HepG2 (cell line): ENCODE results near the gene EPHA2. TPM values are rescaled to one million over a fixed set of nuclear protein-coding genes. Genes with fewer than 3 reads are reported as not detected.
A peak's percentile ranks its signal among the peaks of the same experiment; 100 is the strongest.

Experiments used
- BRCA1 ChIP-seq: sonication (generic); formaldehyde crosslinking; IDR thresholded peaks from 2 replicates; pipeline ENCODE4 v1.4.0; 2020; ENCODE audit warnings: missing genetic modification reagents
- FOXJ3 ChIP-seq: sonication (generic); formaldehyde crosslinking; IDR thresholded peaks from 2 replicates; pipeline ENCODE4 v1.4.0; 2020; ENCODE audit warnings: missing genetic modification reagents, mild to moderate bottlenecking, borderline replicate concordance
- FOXM1 ChIP-seq: sonication (generic); formaldehyde crosslinking; IDR thresholded peaks from 2 replicates; pipeline ENCODE4 v1.5.0; 2020; ENCODE audit warnings: missing genetic modification reagents
- FOXP1 ChIP-seq, 2 experiments: fragments of 450-650 bp in 1 of 2; IDR thresholded peaks; 2 replicates each; pipeline ENCODE4 v1.6.1; 2017 to 2018; ENCODE audit warnings: antibody characterized with exemption in 1 of 2
- HOXA3 ChIP-seq: sonication (generic); formaldehyde crosslinking; IDR thresholded peaks from 2 replicates; pipeline ENCODE4 v1.5.0; 2020; ENCODE audit warnings: missing genetic modification reagents
- KMT2B ChIP-seq: IDR thresholded peaks from 2 replicates; pipeline ENCODE4 v1.6.1; 2016; ENCODE audit warnings: missing genetic modification reagents, missing compliant biosample characterization
- MYNN ChIP-seq: sonication (generic); formaldehyde crosslinking; IDR thresholded peaks from 2 replicates; pipeline ENCODE4 v1.4.0; 2020; ENCODE audit warnings: mild to moderate bottlenecking, low read depth, missing genetic modification reagents
- PHF20 ChIP-seq: sonication (generic); formaldehyde crosslinking; IDR thresholded peaks from 2 replicates; pipeline ENCODE4 v1.5.0; 2020; ENCODE audit warnings: mild to moderate bottlenecking, missing genetic modification reagents
- TCF7 ChIP-seq: sonication (generic); IDR thresholded peaks from 2 replicates; pipeline ENCODE4 v1.6.1; 2016; ENCODE audit warnings: antibody characterized with exemption, low read depth
- ZC3H4 ChIP-seq: sonication (generic); formaldehyde crosslinking; IDR thresholded peaks from 2 replicates; pipeline ENCODE4 v1.4.0; 2020; ENCODE audit warnings: missing genetic modification reagents, borderline replicate concordance
- ZFP82 ChIP-seq: sonication (generic); formaldehyde crosslinking; IDR thresholded peaks from 2 replicates; pipeline ENCODE4 v1.5.1; 2020; ENCODE audit warnings: mild to moderate bottlenecking, missing genetic modification reagents, borderline replicate concordance
- ZKSCAN8 ChIP-seq: IDR thresholded peaks from 2 replicates; pipeline ENCODE4 v1.6.1; 2016; ENCODE audit warnings: borderline replicate concordance, missing genetic modification reagents, missing compliant biosample characterization
- ZNF326 ChIP-seq: sonication (generic); formaldehyde crosslinking; IDR thresholded peaks from 2 replicates; pipeline ENCODE4 v1.4.0; 2020; ENCODE audit warnings: missing genetic modification reagents, borderline replicate concordance
- ZNF34 ChIP-seq: sonication (generic); formaldehyde crosslinking; IDR thresholded peaks from 2 replicates; pipeline ENCODE4 v1.4.0; 2020; ENCODE audit warnings: mild to moderate bottlenecking, missing genetic modification reagents, borderline replicate concordance
- ZNF543 ChIP-seq: sonication (generic); formaldehyde crosslinking; IDR thresholded peaks from 2 replicates; pipeline ENCODE4 v1.4.0; 2020; ENCODE audit warnings: mild to moderate bottlenecking, missing genetic modification reagents
- ZNF776 ChIP-seq: sonication (generic); formaldehyde crosslinking; IDR thresholded peaks from 2 replicates; pipeline ENCODE4 v1.4.0; 2020; ENCODE audit warnings: mild to moderate bottlenecking, missing genetic modification reagents
- ZSCAN12 ChIP-seq: sonication (generic); formaldehyde crosslinking; IDR thresholded peaks from 2 replicates; pipeline ENCODE4 v1.9.0; 2021; ENCODE audit warnings: mild to moderate bottlenecking, missing genetic modification reagents
- ZSCAN22 ChIP-seq: sonication (generic); formaldehyde crosslinking; IDR thresholded peaks from 2 replicates; pipeline ENCODE4 v1.4.0; 2020; ENCODE audit warnings: mild to moderate bottlenecking, missing genetic modification reagents
- polyA plus RNA-seq, 8 experiments: library from polyadenylated mRNA; depleted of rRNA in 3 of 8; stranded (reverse) in 7 of 8; unstranded in 1 of 8; fragments of >200 nt; fragmentation: Illumina TruSeq in 4 of 8; extraction: Trizol in 4 of 8; gene quantifications; 2 replicates each; pipeline versions ENCODE4 v1.2.1 to v1.2.3, GENCODE V29; 2011 to 2016; ENCODE audit warnings: low read depth in 4 of 8, missing spikeins in 1 of 8, mixed read lengths in 1 of 8; ENCODE audit not compliant: insufficient read depth in 1 of 8
- total RNA-seq, 5 experiments: library from RNA; depleted of rRNA; stranded (reverse); fragments of >200 nt; fragmentation: Illumina TruSeq; extraction: Trizol; gene quantifications; 2 replicates each; pipeline ENCODE4 v1.2.3, GENCODE V29; 2016; ENCODE audit warnings: low read depth in 1 of 5
- TF ChIP-seq, protein P1 (sequence below): sonication (generic); formaldehyde crosslinking; IDR thresholded peaks from 2 replicates; pipeline ENCODE4 v1.9.0; 2021; ENCODE audit warnings: missing genetic modification reagents, mild to moderate bottlenecking, borderline replicate concordance
- TF ChIP-seq, protein P2 (sequence below): sonication (generic); formaldehyde crosslinking; IDR thresholded peaks from 2 replicates; pipeline ENCODE4 v1.5.1; 2020; ENCODE audit warnings: mild to moderate bottlenecking, missing genetic modification reagents, moderate library complexity
- TF ChIP-seq, protein P3 (sequence below): sonication (generic); formaldehyde crosslinking; IDR thresholded peaks from 2 replicates; pipeline ENCODE4 v1.4.0; 2020; ENCODE audit warnings: missing genetic modification reagents, borderline replicate concordance
- TF ChIP-seq, protein P4 (sequence below): sonication (generic); formaldehyde crosslinking; IDR thresholded peaks from 2 replicates; pipeline ENCODE4 v1.4.0; 2020; ENCODE audit warnings: mild to moderate bottlenecking, missing genetic modification reagents

Gene EPHA2
- total and polyA plus RNA-seq, 2 of the 13 experiments (the other 11 are each of a cell fraction or from before 2014, with no cell fraction given), result 33.6 to 53.6 TPM

DNA sequence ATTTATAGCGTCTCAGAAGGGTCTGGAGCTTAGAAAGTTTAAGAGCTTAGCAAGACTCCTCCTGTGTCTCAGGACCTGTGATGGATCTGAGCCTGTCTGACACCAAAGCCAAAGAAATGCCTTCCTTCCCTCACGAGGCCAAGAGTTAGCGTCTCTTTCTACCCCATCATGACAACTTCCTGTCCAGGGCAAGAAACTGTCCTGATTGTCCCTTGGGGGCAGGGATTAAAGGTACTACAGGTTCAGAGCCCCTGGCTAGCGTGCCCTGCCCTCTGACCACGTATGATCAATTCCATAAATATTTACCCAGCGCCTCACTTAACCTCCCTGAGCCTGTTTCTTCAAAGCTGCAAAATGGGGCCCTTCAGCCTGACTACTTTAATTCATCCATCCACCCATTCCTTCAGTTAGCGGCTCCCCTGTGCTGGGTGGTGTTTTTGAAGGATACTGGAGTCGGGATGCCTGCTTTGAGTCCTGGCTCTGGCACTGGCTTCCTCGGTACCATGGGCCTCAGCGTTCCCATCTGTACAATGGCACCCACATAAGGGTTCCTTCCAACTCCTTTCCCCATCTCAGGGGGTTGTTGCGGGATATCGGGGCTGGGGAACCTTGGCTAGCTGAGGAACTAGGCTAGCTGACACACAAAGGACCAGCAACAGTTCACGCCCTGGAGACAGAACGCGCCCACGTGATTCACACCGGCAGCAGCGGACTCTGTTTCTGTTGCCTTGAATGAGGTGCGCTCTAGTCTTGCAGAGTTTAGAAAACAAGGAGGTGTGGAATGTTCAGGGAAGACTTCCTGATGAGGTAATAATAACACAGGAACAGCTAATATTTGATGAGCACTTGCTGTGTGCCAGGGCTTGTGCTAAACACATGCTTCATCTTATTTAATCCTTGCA, 23.0 kb upstream of the EPHA2 start (continued):
- TF ChIP-seq ZNF34 (CRISPR knock-in tag), result peak; percentile 78; the same call in 1 of the 2 replicates
- TF ChIP-seq HOXA3 (CRISPR knock-in tag), result peak; percentile 84; the same call in 1 of the 2 replicates
- no peak for TF ChIP-seq ZSCAN12 (CRISPR knock-in tag)
- TF ChIP-seq FOXM1 (CRISPR knock-in tag), result no peak
- no peak for TF ChIP-seq MYNN (CRISPR knock-in tag)
- no peak for TF ChIP-seq KMT2B (CRISPR knock-in tag)
- peak; percentile 23; the same call in 1 of the 2 replicates for TF ChIP-seq FOXJ3 (CRISPR knock-in tag)
- TF ChIP-seq, protein P1, sequence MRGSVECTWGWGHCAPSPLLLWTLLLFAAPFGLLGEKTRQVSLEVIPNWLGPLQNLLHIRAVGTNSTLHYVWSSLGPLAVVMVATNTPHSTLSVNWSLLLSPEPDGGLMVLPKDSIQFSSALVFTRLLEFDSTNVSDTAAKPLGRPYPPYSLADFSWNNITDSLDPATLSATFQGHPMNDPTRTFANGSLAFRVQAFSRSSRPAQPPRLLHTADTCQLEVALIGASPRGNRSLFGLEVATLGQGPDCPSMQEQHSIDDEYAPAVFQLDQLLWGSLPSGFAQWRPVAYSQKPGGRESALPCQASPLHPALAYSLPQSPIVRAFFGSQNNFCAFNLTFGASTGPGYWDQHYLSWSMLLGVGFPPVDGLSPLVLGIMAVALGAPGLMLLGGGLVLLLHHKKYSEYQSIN (CRISPR knock-in tag), result no peak
- no peak for TF ChIP-seq FOXP1 (IDR thresholded peaks at IDR 0.05)
- TF ChIP-seq FOXP1 (CRISPR knock-in tag; IDR thresholded peaks at IDR 0.05), result peak; percentile 79
- TF ChIP-seq, protein P2, sequence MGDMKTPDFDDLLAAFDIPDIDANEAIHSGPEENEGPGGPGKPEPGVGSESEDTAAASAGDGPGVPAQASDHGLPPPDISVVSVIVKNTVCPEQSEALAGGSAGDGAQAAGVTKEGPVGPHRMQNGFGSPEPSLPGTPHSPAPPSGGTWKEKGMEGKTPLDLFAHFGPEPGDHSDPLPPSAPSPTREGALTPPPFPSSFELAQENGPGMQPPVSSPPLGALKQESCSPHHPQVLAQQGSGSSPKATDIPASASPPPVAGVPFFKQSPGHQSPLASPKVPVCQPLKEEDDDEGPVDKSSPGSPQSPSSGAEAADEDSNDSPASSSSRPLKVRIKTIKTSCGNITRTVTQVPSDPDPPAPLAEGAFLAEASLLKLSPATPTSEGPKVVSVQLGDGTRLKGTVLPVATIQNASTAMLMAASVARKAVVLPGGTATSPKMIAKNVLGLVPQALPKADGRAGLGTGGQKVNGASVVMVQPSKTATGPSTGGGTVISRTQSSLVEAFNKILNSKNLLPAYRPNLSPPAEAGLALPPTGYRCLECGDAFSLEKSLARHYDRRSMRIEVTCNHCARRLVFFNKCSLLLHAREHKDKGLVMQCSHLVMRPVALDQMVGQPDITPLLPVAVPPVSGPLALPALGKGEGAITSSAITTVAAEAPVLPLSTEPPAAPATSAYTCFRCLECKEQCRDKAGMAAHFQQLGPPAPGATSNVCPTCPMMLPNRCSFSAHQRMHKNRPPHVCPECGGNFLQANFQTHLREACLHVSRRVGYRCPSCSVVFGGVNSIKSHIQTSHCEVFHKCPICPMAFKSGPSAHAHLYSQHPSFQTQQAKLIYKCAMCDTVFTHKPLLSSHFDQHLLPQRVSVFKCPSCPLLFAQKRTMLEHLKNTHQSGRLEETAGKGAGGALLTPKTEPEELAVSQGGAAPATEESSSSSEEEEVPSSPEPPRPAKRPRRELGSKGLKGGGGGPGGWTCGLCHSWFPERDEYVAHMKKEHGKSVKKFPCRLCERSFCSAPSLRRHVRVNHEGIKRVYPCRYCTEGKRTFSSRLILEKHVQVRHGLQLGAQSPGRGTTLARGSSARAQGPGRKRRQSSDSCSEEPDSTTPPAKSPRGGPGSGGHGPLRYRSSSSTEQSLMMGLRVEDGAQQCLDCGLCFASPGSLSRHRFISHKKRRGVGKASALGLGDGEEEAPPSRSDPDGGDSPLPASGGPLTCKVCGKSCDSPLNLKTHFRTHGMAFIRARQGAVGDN (CRISPR knock-in tag), result peak; percentile 86
- TF ChIP-seq BRCA1 (CRISPR knock-in tag), result 0 out of 2 replicates have a peak, but pooled peaks have one; percentile 23
- peak; percentile 68; the same call in 1 of the 2 replicates for TF ChIP-seq ZSCAN22 (CRISPR knock-in tag)
- no peak for TF ChIP-seq ZNF776 (CRISPR knock-in tag)
- TF ChIP-seq ZKSCAN8, result no peak
- TF ChIP-seq, protein P3, sequence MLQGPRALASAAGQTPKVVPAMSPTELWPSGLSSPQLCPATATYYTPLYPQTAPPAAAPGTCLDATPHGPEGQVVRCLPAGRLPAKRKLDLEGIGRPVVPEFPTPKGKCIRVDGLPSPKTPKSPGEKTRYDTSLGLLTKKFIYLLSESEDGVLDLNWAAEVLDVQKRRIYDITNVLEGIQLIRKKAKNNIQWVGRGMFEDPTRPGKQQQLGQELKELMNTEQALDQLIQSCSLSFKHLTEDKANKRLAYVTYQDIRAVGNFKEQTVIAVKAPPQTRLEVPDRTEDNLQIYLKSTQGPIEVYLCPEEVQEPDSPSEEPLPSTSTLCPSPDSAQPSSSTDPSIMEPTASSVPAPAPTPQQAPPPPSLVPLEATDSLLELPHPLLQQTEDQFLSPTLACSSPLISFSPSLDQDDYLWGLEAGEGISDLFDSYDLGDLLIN (CRISPR knock-in tag), result no peak
- TF ChIP-seq, protein P4, sequence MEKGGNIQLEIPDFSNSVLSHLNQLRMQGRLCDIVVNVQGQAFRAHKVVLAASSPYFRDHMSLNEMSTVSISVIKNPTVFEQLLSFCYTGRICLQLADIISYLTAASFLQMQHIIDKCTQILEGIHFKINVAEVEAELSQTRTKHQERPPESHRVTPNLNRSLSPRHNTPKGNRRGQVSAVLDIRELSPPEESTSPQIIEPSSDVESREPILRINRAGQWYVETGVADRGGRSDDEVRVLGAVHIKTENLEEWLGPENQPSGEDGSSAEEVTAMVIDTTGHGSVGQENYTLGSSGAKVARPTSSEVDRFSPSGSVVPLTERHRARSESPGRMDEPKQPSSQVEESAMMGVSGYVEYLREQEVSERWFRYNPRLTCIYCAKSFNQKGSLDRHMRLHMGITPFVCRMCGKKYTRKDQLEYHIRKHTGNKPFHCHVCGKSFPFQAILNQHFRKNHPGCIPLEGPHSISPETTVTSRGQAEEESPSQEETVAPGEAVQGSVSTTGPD (CRISPR knock-in tag), result no peak
- no peak for TF ChIP-seq ZC3H4 (CRISPR knock-in tag)
- TF ChIP-seq ZNF326 (CRISPR knock-in tag), result no peak
- TF ChIP-seq ZNF543, result peak; percentile 63; the same call in 1 of the 2 replicates
- TF ChIP-seq ZFP82 (CRISPR knock-in tag), result peak; percentile 19; the same call in 1 of the 2 replicates
- peak; percentile 78 for TF ChIP-seq TCF7
- TF ChIP-seq PHF20 (CRISPR knock-in tag), result 0 out of 2 replicates have a peak, but pooled peaks have one; percentile 26
